Testis (tissue), 2 donors: Measurements from ENCODE around the gene CYP1A1.

Experiments used
- CTCF ChIP-seq, 3 experiments: fragments of 450-650 bp in 2 of 3; fragments of 200-600 bp in 1 of 3; sonication (generic) in 1 of 3; IDR thresholded peaks; one replicate each; pipeline ENCODE4 v1.5.1; 2016 to 2019; ENCODE audit warnings: antibody characterized with exemption in 3 of 3, mild to moderate bottlenecking in 2 of 3, moderate library complexity in 1 of 3
- POLR2A ChIP-seq: fragments of 450-650 bp; IDR thresholded peaks from one replicate; pipeline ENCODE4 v1.6.1; 2017; ENCODE audit warnings: antibody characterized with exemption, mild to moderate bottlenecking, moderate library complexity

GRCh38 chr15:74710319-74711094 lies 14.8 kb downstream of the CYP1A1 start:
- TF ChIP-seq POLR2A = no peak
- TF ChIP-seq CTCF (IDR thresholded peaks at IDR 0.05) = no peak
